Mucosa of descending colon (tissue), 3 donors: ENCODE data around the gene CD300LD. TPM values are rescaled to one million over a fixed set of nuclear protein-coding genes. Genes with fewer than 3 reads are reported as not detected.

Experiments
- ATAC-seq: fragments of 200-7000 bp; cut with Tn5 transposase; one replicate; pipeline ENCODE4 v1.9.1; 2020; ENCODE audit warnings: mild to moderate bottlenecking, moderate library complexity
- DNase-seq, 3 donors: peaks; one replicate each; pipeline ENCODE4 v3.0.0-alpha.2; 2020
- H3K36me3 ChIP-seq: fragments of 200-600 bp; one replicate; pipeline ENCODE4 v1.8.0; 2021; ENCODE audit warnings: low read depth, mild to moderate bottlenecking
- H3K4me1 ChIP-seq: fragments of 200-600 bp; one replicate; pipeline ENCODE4 v1.8.0; 2021; ENCODE audit warnings: low read depth, mild to moderate bottlenecking
- H3K4me3 ChIP-seq: fragments of 200-600 bp; one replicate; pipeline ENCODE4 v1.8.0; 2021; ENCODE audit warnings: mild to moderate bottlenecking
- H3K9me3 ChIP-seq: fragments of 200-600 bp; one replicate; pipeline ENCODE4 v1.8.0; 2021; ENCODE audit warnings: mild to moderate bottlenecking
- intact Hi-C, 2 donors: fragments of 100-400 bp; cut with DNase I in 1 of 2; cut with micrococcal nuclease in 1 of 2; formaldehyde crosslinking; loops; one replicate each; pipeline versions ENCODE4 v1.11.0 to v1.11.1; 2022; cut with DNase I, micrococcal nuclease
- total RNA-seq, 3 donors: library from RNA; stranded (reverse); fragmentation: NEBNext Ultra II Directional in 2 of 3; extraction: Animal tissue kit (Norgen Biotek cat#: 25700) in 2 of 3; gene quantifications; one replicate each; pipeline versions ENCODE4 v1.2.1 to v1.2.4, GENCODE V29; 2021 to 2023
- TF ChIP-seq, protein P1 (sequence below): fragments of 200-600 bp; IDR thresholded peaks from one replicate; pipeline ENCODE4 v1.8.0; 2022; ENCODE audit warnings: antibody characterized with exemption, mild to moderate bottlenecking
- donor health status: DM: no; HTN: no; CAD: no; lungs with moderate emphysema.
- donor health status: DM: no; HTN: no; CAD: no.
- donor health status: DM: no; HTN: yes; CAD: no.

The CD300LD gene
- total RNA-seq, 3 donors from 2014 or later: not detected

DNA sequence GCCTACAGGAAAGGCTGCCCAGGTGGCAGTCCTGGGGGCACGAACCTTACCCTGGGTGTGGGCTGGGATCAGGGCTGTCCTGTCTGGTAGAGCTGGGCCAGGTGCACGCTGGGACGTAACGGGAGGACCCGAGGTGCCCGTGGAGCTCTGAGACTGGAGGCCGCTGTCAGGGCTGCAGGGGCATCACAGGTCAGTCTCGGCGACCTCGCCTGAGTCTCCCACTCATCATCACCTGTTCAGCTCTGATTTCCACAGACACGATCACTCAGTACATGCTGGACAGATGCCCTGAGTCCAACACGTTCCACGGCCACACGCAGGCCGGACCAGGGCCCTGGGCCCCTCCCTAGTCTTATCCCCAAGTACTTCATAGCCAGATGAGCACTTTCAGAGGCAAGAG, 41.5 kb downstream of the CD300LD start:
- no peaks in the 10 kb centered on the region for H3K36me3 ChIP-seq
- H3K9me3 ChIP-seq: no peaks in the 10 kb centered on the region
- TF ChIP-seq, protein P1, sequence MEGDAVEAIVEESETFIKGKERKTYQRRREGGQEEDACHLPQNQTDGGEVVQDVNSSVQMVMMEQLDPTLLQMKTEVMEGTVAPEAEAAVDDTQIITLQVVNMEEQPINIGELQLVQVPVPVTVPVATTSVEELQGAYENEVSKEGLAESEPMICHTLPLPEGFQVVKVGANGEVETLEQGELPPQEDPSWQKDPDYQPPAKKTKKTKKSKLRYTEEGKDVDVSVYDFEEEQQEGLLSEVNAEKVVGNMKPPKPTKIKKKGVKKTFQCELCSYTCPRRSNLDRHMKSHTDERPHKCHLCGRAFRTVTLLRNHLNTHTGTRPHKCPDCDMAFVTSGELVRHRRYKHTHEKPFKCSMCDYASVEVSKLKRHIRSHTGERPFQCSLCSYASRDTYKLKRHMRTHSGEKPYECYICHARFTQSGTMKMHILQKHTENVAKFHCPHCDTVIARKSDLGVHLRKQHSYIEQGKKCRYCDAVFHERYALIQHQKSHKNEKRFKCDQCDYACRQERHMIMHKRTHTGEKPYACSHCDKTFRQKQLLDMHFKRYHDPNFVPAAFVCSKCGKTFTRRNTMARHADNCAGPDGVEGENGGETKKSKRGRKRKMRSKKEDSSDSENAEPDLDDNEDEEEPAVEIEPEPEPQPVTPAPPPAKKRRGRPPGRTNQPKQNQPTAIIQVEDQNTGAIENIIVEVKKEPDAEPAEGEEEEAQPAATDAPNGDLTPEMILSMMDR: no peak
- DNase-seq (no peak), ATAC-seq (no peak)
- no peaks in the 10 kb centered on the region for H3K4me1 ChIP-seq
- no peak overlapping the region for H3K4me3 ChIP-seq
- intact Hi-C loops: no loop called here

DNA sequence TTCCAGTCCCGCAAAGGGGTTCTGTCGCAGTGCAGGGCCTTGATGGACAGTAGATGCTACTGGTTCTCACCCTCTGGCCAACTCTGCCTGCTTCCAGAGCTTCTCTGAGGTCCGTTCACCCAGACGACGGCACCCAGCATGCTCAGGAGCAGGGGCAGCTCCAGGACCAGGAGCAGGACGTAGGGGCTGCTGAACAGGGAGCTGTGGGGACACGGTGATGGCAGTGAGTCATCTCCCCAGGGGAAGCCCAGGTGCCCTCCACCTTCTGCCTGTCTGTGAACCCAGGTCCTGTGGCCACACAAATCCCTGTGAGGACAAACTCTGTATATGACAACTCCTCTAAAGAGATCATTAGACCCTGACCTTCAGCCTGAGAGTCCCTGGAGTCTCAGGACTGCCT, 42.7 kb downstream of the CD300LD start:
- H3K4me1 ChIP-seq: no peaks in the 10 kb centered on the region
- H3K9me3 ChIP-seq: no peaks in the 10 kb centered on the region
- no peak overlapping the region for H3K4me3 ChIP-seq
- no peak for DNase-seq
- no peak for ATAC-seq
- TF ChIP-seq, protein P1: no peak
- intact Hi-C loops: no loop called here
- H3K36me3 ChIP-seq: no peaks in the 10 kb centered on the region

DNA sequence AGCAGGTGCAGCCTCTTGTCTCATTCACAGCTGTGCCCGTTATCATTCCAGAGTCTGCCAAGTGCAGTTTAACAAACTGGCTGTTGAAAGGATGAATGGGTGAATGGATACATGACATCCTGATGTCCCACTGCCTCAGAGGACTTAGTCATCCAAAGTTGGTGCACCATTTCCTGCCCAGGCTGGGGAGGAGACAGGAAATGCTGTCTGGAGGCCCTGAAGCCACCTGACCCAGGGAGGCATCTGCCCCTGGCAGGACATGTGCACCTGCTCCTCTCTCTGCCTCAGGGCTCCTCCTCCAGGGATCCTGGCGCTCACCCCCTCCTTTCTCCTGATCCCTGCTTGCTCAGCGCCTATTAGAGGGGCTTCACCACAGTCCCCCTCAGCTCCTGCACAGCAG, 44.3 kb downstream of the CD300LD start:
- intact Hi-C loops: no loop called here
- no peaks in the 10 kb centered on the region for H3K9me3 ChIP-seq
- H3K4me3 ChIP-seq: no peak overlapping the region
- no peaks in the 10 kb centered on the region for H3K36me3 ChIP-seq
- H3K4me1 ChIP-seq: no peaks in the 10 kb centered on the region
- TF ChIP-seq, protein P1: no peak
- no peak for ATAC-seq
- no peak for DNase-seq

GRCh38 chr17:74547264-74547663, 44.8 kb downstream of the CD300LD start:
- Histone ChIP-seq H3K4me1 (no peaks in the 10 kb centered on the region), H3K9me3 (no peaks in the 10 kb centered on the region), H3K36me3 (no peaks in the 10 kb centered on the region), H3K4me3 (no peak overlapping the region)
- TF ChIP-seq, protein P1: no peak
- intact Hi-C loops: no loop called here
- no peak for DNase-seq
- no peak for ATAC-seq

GRCh38 chr17:74546586-74546985, 45.5 kb downstream of the CD300LD start:
- ATAC-seq (no peak), DNase-seq (no peak)
- intact Hi-C loops: no loop called here
- no peaks in the 10 kb centered on the region for H3K9me3 ChIP-seq
- no peak overlapping the region for H3K4me3 ChIP-seq
- TF ChIP-seq, protein P1: no peak
- no peaks in the 10 kb centered on the region for H3K36me3 ChIP-seq
- H3K4me1 ChIP-seq: no peaks in the 10 kb centered on the region

- DNase-seq (peak in 1 of 3 donors; percentile 29), ATAC-seq (peak; percentile 56)
Measured at GRCh38 chr17:74545843-74546230, 46.2 kb downstream of the CD300LD start, which contains the start of gene CD300C. CD300C (minus strand) TSS chr17:74546115; CDS start chr17:74545782, 333 bp downstream.

More at GRCh38 chr17:74545843-74546230, 46.2 kb downstream of the CD300LD start, which contains the start of gene CD300C:
- Histone ChIP-seq H3K36me3 (no peaks in the 10 kb centered on the region), H3K9me3 (no peaks in the 10 kb centered on the region), H3K4me3 (no peak within 1 kb of the TSS), H3K4me1 (no peaks in the 10 kb centered on the region)
- intact Hi-C loops: no loop called here
- TF ChIP-seq, protein P1: no peak
